Body of pancreas (tissue), 4 donors: Measurements from ENCODE around the gene ERI2. TPM values are rescaled to one million over a fixed set of nuclear protein-coding genes. Genes with fewer than 3 reads are reported as not detected.
A peak's percentile ranks its signal among the peaks of the same experiment; 100 is the strongest.

Experiments
- ATAC-seq: fragments of 150-250 bp; one replicate; pipeline ENCODE4 v1.9.1; 2016
- DNase-seq, 4 donors: peaks; one replicate each; pipeline ENCODE4 v3.0.0-alpha.2; 2019
- H3K27ac ChIP-seq, 4 donors: fragments of 200-600 bp; sonication (generic); 1 replicate in 3 of 4; 2 replicates in 1 of 4; pipeline versions ENCODE4 v1.5.1 to v1.6.1; 2016 to 2019; ENCODE audit warnings: mild to moderate bottlenecking in 1 of 4, mixed read lengths in 1 of 4, moderate library complexity in 1 of 4
- H3K27me3 ChIP-seq, 2 donors: fragments of 200-600 bp; sonication (generic); one replicate each; pipeline ENCODE4 v1.6.0; 2016; ENCODE audit warnings: mild to moderate bottlenecking in 1 of 2
- H3K36me3 ChIP-seq, 2 donors: fragments of 200-600 bp; sonication (generic); replicated peaks in 1 of 2; 2 replicates each; pipeline ENCODE4 v1.5.1; 2016; ENCODE audit warnings: low read depth in 2 of 2; ENCODE audit not compliant: insufficient read depth in 1 of 2
- H3K4me1 ChIP-seq: fragments of 200-600 bp; sonication (generic); one replicate; pipeline ENCODE4 v1.6.0; 2016
- H3K4me3 ChIP-seq, 2 donors: fragments of 200-600 bp; sonication (generic); 1 replicate in 1 of 2; 2 replicates in 1 of 2; pipeline ENCODE4 v1.5.1; 2016 to 2019
- H3K9me3 ChIP-seq, 3 donors: fragments of 200-600 bp; sonication (generic); 1 replicate in 2 of 3; 2 replicates in 1 of 3; pipeline ENCODE4 v1.5.1; 2016
- POLR2A ChIP-seq, 3 donors: fragments of 450-650 bp; IDR thresholded peaks; one replicate each; pipeline ENCODE4 v1.6.1; 2016; ENCODE audit warnings: antibody characterized with exemption in 3 of 3, mild to moderate bottlenecking in 2 of 3
- WGBS, 2 donors: methylation state at CpG; one replicate each; pipeline ENCODE4 v1.1.5; 2017; 5-methylcytosine and 5-hydroxymethylcytosine counted together
- intact Hi-C: fragments of 100-400 bp; cut with DNase I; formaldehyde crosslinking; loops from one replicate; pipeline ENCODE4 v1.15.1; 2023
- small RNA-seq: library from RNA; depleted of rRNA; stranded (forward); fragments of <200 nt; gene quantifications from one replicate; pipeline ENCODE3, GENCODE V24; 2016
- total RNA-seq, 2 donors: library from RNA; depleted of rRNA; stranded (reverse); fragments of >200 nt; gene quantifications; one replicate each; pipeline ENCODE4 v1.1.0, GENCODE V29; 2016
- TF ChIP-seq, protein P1 (sequence below), 7 experiments: fragments of 450-650 bp in 4 of 7; fragments of 200-600 bp in 3 of 7; sonication (generic) in 3 of 7; IDR thresholded peaks; one replicate each; pipeline ENCODE4 v1.5.1; 2016 to 2019; ENCODE audit warnings: antibody characterized with exemption in 7 of 7

Gene ERI2
- total RNA-seq, 2 donors from 2014 or later, result 13.2 to 16.3 TPM

DNA sequence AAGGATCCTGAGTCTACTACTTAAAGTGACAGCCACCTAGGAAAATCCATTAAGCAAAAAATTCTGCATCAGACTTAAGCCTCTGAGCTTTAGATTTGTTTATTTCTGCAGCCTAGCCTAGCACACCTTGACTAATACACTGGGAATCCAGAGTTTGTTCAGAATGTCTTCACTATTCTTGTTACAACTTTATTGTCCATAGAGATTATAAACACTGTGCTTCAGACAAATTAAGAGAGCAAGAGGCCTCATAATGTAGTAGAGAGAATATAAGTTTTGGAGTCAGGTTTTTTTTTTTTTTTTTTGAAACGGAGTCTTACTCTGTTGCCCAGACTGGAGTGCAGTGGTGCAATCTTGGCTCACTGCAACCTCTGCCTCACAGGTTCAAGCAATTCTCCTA, 55.7 kb downstream of the ERI2 start:
- WGBS, 2 donors, result 77 to 94% methylated on average over 1 of the region's 1 CpG
- H3K4me1 ChIP-seq, result no peaks in the 10 kb centered on the region
- H3K27ac ChIP-seq, result no peak overlapping the region
- TF ChIP-seq, protein P1, sequence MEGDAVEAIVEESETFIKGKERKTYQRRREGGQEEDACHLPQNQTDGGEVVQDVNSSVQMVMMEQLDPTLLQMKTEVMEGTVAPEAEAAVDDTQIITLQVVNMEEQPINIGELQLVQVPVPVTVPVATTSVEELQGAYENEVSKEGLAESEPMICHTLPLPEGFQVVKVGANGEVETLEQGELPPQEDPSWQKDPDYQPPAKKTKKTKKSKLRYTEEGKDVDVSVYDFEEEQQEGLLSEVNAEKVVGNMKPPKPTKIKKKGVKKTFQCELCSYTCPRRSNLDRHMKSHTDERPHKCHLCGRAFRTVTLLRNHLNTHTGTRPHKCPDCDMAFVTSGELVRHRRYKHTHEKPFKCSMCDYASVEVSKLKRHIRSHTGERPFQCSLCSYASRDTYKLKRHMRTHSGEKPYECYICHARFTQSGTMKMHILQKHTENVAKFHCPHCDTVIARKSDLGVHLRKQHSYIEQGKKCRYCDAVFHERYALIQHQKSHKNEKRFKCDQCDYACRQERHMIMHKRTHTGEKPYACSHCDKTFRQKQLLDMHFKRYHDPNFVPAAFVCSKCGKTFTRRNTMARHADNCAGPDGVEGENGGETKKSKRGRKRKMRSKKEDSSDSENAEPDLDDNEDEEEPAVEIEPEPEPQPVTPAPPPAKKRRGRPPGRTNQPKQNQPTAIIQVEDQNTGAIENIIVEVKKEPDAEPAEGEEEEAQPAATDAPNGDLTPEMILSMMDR (IDR thresholded peaks at IDR 0.05), result no peak
- no peak for TF ChIP-seq POLR2A (IDR thresholded peaks at IDR 0.05)
- H3K36me3 ChIP-seq, result no peaks in the 10 kb centered on the region
- ATAC-seq (no peak), DNase-seq (no peak)
- H3K27me3 ChIP-seq, result no peaks in the 10 kb centered on the region
- intact Hi-C loops, result no loop called here
- H3K4me3 ChIP-seq, result no peak overlapping the region
- peaks cover 0 to 13% (median 0%) of the 10 kb centered on the region in 3 donors for H3K9me3 ChIP-seq

DNA sequence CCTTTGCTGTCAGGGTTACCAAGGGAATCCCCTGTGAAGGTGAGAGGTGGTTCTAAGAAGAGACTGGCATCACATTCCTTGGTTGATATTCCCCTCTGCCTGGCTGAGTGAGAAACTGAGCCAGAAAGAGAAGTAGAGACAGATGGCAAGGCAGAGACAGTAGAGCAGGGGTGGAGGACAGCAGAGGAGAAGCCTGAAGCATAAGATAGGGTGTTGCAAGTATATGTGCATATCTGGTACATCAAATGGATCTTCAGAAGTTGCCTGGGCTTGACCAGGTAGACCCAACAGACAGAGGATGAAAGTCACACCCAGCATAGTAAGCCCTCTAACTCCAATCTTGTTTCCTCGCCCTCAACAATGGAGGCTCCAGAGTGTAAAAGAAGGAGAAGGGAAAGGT, 56.8 kb downstream of the ERI2 start:
- intact Hi-C loops, result no loop called here
- TF ChIP-seq, protein P1 (IDR thresholded peaks at IDR 0.05), result no peak
- no peak for TF ChIP-seq POLR2A (IDR thresholded peaks at IDR 0.05)
- Histone ChIP-seq H3K27me3 (no peaks in the 10 kb centered on the region), H3K9me3 (peaks cover 0 to 13% (median 0%) of the 10 kb centered on the region in 3 donors), H3K4me3 (no peak overlapping the region), H3K36me3 (no peaks in the 10 kb centered on the region), H3K27ac (no peak overlapping the region), H3K4me1 (no peaks in the 10 kb centered on the region)
- ATAC-seq (no peak), DNase-seq (no peak)
- WGBS, 2 donors, result 94 to 95% methylated on average over 1 of the region's 1 CpG

DNA sequence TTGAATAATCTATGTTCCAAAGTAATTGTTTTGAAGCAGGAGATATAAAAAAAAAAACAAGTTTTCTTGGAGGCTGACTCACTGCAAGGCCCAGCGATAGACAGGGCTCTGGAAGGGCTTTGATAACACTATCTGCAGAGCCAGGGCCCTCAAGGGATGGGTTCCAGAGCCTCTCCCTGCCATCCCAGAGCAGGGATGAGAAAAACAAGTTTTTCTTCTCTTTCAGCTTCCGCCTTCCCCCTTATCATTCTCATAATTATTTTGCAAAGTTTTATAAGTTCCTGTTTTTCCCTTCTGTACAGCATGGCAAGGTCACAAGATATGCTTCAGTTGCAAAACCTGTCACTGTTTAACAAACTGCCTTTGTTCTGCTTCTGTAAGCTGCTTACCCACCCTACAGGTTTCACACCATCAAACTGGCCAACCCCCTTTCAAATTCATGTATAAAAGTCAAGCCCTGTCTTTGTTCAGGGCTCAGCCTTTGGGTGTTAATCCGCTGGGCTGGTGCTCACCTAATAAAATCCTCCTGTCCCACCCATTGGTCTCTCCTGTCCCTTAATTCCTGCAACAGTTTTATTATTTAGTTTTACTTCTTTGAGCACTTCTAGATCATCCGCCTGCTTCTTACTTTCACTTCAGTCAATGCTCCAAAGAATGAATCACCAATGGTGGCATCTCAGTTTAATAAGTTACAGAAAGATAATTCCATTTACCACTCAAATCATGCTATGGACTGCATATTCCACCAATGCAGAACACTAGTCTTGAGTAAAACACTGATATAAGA, 59.0 kb downstream of the ERI2 start:
- Histone ChIP-seq H3K27ac (peak overlapping the region in 1 of 4 donors; percentile 28), H3K4me1 (peaks cover under 1% of the 10 kb centered on the region), H3K9me3 (peaks cover 0 to 13% (median 0%) of the 10 kb centered on the region in 3 donors), H3K36me3 (no peaks in the 10 kb centered on the region), H3K27me3 (no peaks in the 10 kb centered on the region), H3K4me3 (no peak overlapping the region)
- WGBS, 2 donors, result 61% methylated on average over 4 of the region's 4 CpGs
- DNase-seq (no peak), ATAC-seq (no peak)
- TF ChIP-seq, protein P1 (IDR thresholded peaks at IDR 0.05), result no peak
- TF ChIP-seq POLR2A (IDR thresholded peaks at IDR 0.05), result no peak
- intact Hi-C loops, result no loop called here

DNA sequence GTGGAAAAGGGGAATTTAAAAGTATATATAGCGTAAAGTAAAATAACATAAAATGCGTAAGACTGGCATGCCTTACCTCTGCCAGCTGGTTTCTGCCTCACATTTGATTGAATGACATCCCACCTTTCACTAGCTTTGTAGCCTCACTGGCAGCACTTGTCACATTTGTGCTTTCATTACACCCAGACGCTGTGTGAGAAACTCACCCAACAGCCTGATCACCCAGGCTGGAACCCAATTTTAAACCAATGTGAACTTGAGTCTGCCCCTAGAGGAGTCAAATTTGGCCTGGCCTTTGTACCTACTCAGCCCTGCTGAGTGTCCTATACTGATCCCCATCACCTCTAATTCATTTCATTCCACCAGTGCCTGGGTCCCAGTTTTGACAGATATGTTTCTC, 59.8 kb downstream of the ERI2 start:
- peaks cover 5% of the 10 kb centered on the region for H3K4me1 ChIP-seq
- no peaks in the 10 kb centered on the region for H3K27me3 ChIP-seq
- 94% methylated on average over 3 of the region's 3 CpGs for WGBS, 2 donors
- H3K4me3 ChIP-seq, result no peak overlapping the region
- no peak overlapping the region for H3K27ac ChIP-seq
- no peaks in the 10 kb centered on the region for H3K36me3 ChIP-seq
- ATAC-seq, result no peak
- intact Hi-C loops, result no loop called here
- DNase-seq, result no peak
- TF ChIP-seq, protein P1 (IDR thresholded peaks at IDR 0.05), result no peak
- TF ChIP-seq POLR2A (IDR thresholded peaks at IDR 0.05), result no peak
- peaks cover 0 to 13% (median 0%) of the 10 kb centered on the region in 3 donors for H3K9me3 ChIP-seq

Small RNA genes lying within 50 kb of the gene (small RNA-seq; reads per million reads assigned to genes)
- not detected for gene RF00618
- not detected for gene RNU6-944P

Other genes starting within 250 kb of the ERI2 start
- gene ACSM2B, start 230.1 kb downstream of the ERI2 start, total RNA-seq, result 1 to 10 TPM; 1.3 to 2.3 TPM
- 1 to 10 TPM in 1 of 2 donors, not detected in 1; 4.9 TPM for gene ACSM1, start 108.8 kb downstream of the ERI2 start, total RNA-seq
- gene THUMPD1, start 64.7 kb downstream of the ERI2 start, total RNA-seq, result 10 to 100 TPM; 25.1 to 34.8 TPM
- gene ACSM3, start 42.5 kb downstream of the ERI2 start, total RNA-seq, result 10 to 100 TPM; 65.9 to 89.2 TPM
- 1 to 10 TPM; 2.3 to 3.6 TPM for gene REXO5, start 55 bp upstream of the ERI2 start, total RNA-seq
- 10 to 100 TPM in 1 of 2 donors, 1 to 10 TPM in 1; 7.5 to 14.5 TPM for gene DCUN1D3, start 93.9 kb upstream of the ERI2 start, total RNA-seq
- gene LYRM1, start 94.3 kb upstream of the ERI2 start, total RNA-seq, result 10 to 100 TPM; 13.5 to 18.9 TPM